HCT116 (cell line): ENCODE measurements around the gene ZNF213. TPM values are rescaled to one million over a fixed set of nuclear protein-coding genes. Genes with fewer than 3 reads are reported as not detected.
A peak's percentile ranks its signal among the peaks of the same experiment; 100 is the strongest.

Experiments used
- ATAC-seq: fragments of 200-7000 bp; cut with Tn5 transposase; 2 replicates; pipeline ENCODE4 v1.9.1; 2020; ENCODE audit warnings: mild to moderate bottlenecking, moderate library complexity
- BruUV-seq: library from RNA; stranded (reverse); fragments of 400-500 nt; replicated peaks from 2 replicates; lab custom pipeline; 2021; lab: Mats Ljungman, UMichigan
- CTCF ChIA-PET: fragments of 300-600 bp; sonication (Branson Sonifier 250); formaldehyde crosslinking; loops from one replicate; lab custom pipeline; 2021; ENCODE audit warnings: antibody characterized with exemption; lab: Charles Lee
- POLR2A ChIA-PET: fragments of 300-600, 350-600 bp; sonication (Branson Sonifier 250); formaldehyde crosslinking; loops from one replicate; lab custom pipeline; 2021; ENCODE audit warnings: antibody characterized with exemption; lab: Charles Lee
- RAD21 ChIA-PET, 2 experiments: fragments of 300-600 bp; sonication (Branson Sonifier 250); formaldehyde crosslinking; loops; one replicate each; lab custom pipeline; 2023; ENCODE audit warnings: low total read pairs in 2 of 2; ENCODE audit not compliant: uncharacterized antibody in 2 of 2, unreplicated experiment in 2 of 2, low non-redundant PET in 1 of 2; lab: Charles Lee
- DNase-seq: peaks from one replicate; pipeline ENCODE4 v3.0.0-alpha.2; 2010; ENCODE audit warnings: low read depth, low spot score
- H2AFZ ChIP-seq: fragments of 200-600 bp; shearing (Covaris generic), sonication (generic); 2 replicates; pipeline ENCODE4 v1.6.1; 2017; ENCODE audit warnings: low read depth, mixed run types, mixed read lengths, antibody characterized with exemption, low read length; ENCODE audit not compliant: poor library complexity, severe bottlenecking
- H3K27ac ChIP-seq: 2 replicates; pipeline ENCODE4 v1.5.1; 2012; ENCODE audit warnings: low read depth, low read length
- H3K27me3 ChIP-seq: fragments of 200-600 bp; sonication (generic); 2 replicates; pipeline ENCODE4 v1.6.1; 2016; ENCODE audit warnings: mixed run types, low read length, mixed read lengths; ENCODE audit not compliant: insufficient read depth
- H3K36me3 ChIP-seq, 2 experiments: fragments of 200-500 bp in 1 of 2; fragments of 200-600 bp in 1 of 2; sonication (Bioruptor generic) in 1 of 2; sonication (generic) in 1 of 2; 2 replicates each; pipeline versions ENCODE4 v1.5.1 to v1.6.1; 2014 to 2016; ENCODE audit warnings: low read length in 2 of 2, inconsistent platforms in 1 of 2, mixed read lengths in 1 of 2, mixed run types in 1 of 2; ENCODE audit not compliant: insufficient read depth in 2 of 2, control insufficient read depth in 1 of 2
- H3K4me1 ChIP-seq, 2 experiments: fragments of 200-600 bp in 1 of 2; sonication (generic) in 1 of 2; 2 replicates each; pipeline versions ENCODE4 v1.5.1 to v1.6.1; 2012 to 2017; ENCODE audit warnings: low read length in 2 of 2, inconsistent platforms in 1 of 2, mild to moderate bottlenecking in 1 of 2, mixed read lengths in 1 of 2, mixed run types in 1 of 2, moderate library complexity in 1 of 2; ENCODE audit not compliant: insufficient read depth in 2 of 2, control insufficient read depth in 1 of 2
- H3K4me2 ChIP-seq: fragments of 200-600 bp; sonication (generic); 2 replicates; pipeline ENCODE4 v1.6.1; 2017; ENCODE audit warnings: mixed run types, low read length, mixed read lengths
- H3K4me3 ChIP-seq, 2 experiments: fragments of 200-600 bp in 1 of 2; sonication (generic) in 1 of 2; replicated peaks in 1 of 2; 2 replicates each; pipeline ENCODE4 v1.5.1; 2011 to 2016; ENCODE audit warnings: low read length in 2 of 2, control low read depth in 1 of 2, low read depth in 1 of 2, mild to moderate bottlenecking in 1 of 2, mixed read lengths in 1 of 2, mixed run types in 1 of 2
- H3K79me2 ChIP-seq: fragments of 200-600 bp; sonication (generic); 2 replicates; pipeline ENCODE4 v1.6.1; 2017; ENCODE audit warnings: mild to moderate bottlenecking, mixed run types, low read length, moderate library complexity, mixed read lengths; ENCODE audit not compliant: insufficient read depth
- H3K9ac ChIP-seq: fragments of 200-600 bp; sonication (generic); 2 replicates; pipeline ENCODE4 v1.6.1; 2016; ENCODE audit warnings: low read length, mixed read lengths
- H3K9me2 ChIP-seq: fragments of 200-600 bp; sonication (generic), shearing (Covaris generic); 2 replicates; pipeline ENCODE4 v1.6.1; 2017; ENCODE audit warnings: mixed run types, mild to moderate bottlenecking, moderate library complexity; ENCODE audit not compliant: insufficient read depth
- H3K9me3 ChIP-seq, 2 experiments: fragments of 200-500 bp in 1 of 2; fragments of 200-600 bp in 1 of 2; sonication (Bioruptor generic) in 1 of 2; sonication (generic) in 1 of 2; 2 replicates each; pipeline ENCODE4 v1.6.1; 2014 to 2017; ENCODE audit warnings: low read length in 2 of 2, mixed read lengths in 2 of 2, inconsistent platforms in 1 of 2, low read depth in 1 of 2, mild to moderate bottlenecking in 1 of 2, mixed run types in 1 of 2, moderate library complexity in 1 of 2; ENCODE audit not compliant: control insufficient read depth in 1 of 2, insufficient read depth in 1 of 2
- H4K20me1 ChIP-seq: fragments of 200-600 bp; sonication (generic), shearing (Covaris generic); 2 replicates; pipeline ENCODE4 v1.6.1; 2017; ENCODE audit warnings: mixed run types, mild to moderate bottlenecking, moderate library complexity; ENCODE audit not compliant: insufficient read depth
- JUND ChIP-seq: IDR thresholded peaks from 2 replicates; pipeline ENCODE4 v1.6.1; 2012
- POLR2AphosphoS5 ChIP-seq: IDR thresholded peaks from 2 replicates; pipeline ENCODE4 v1.6.1; 2011; ENCODE audit warnings: mild to moderate bottlenecking, low read depth, low read length, moderate library complexity
- RAD21 ChIP-seq: IDR thresholded peaks from 2 replicates; pipeline ENCODE4 v1.6.1; 2012; ENCODE audit warnings: low read depth, mild to moderate bottlenecking
- SP1 ChIP-seq: IDR thresholded peaks from 2 replicates; pipeline ENCODE4 v1.6.1; 2012; ENCODE audit warnings: low read depth
- intact Hi-C: fragments of 100-400 bp; cut with micrococcal nuclease; formaldehyde crosslinking; loops from 2 replicates; pipeline ENCODE4 v1.10.0; 2022
- total RNA-seq: library from RNA; stranded (reverse); gene quantifications from one replicate; pipeline ENCODE4 v1.2.1, GENCODE V29; 2021; ENCODE audit not compliant: unreplicated experiment
- TF ChIP-seq, protein P1 (sequence below): IDR thresholded peaks from 2 replicates; pipeline ENCODE4 v1.6.1; 2011; ENCODE audit warnings: mild to moderate bottlenecking, low read length, moderate library complexity; ENCODE audit not compliant: insufficient replicate concordance; ENCODE audit errors: extremely low read depth
- TF ChIP-seq, protein P2 (sequence below), 3 experiments: fragments of 200-600 bp in 1 of 3; sonication (generic) in 1 of 3; IDR thresholded peaks in 2 of 3; conservative IDR thresholded peaks in 1 of 3; 2 replicates each; pipeline ENCODE4 v1.5.1; 2012 to 2017; ENCODE audit warnings: low read depth in 2 of 3, low read length in 2 of 3, antibody characterized with exemption in 1 of 3, borderline replicate concordance in 1 of 3, control low read depth in 1 of 3, mild to moderate bottlenecking in 1 of 3, mixed read lengths in 1 of 3, mixed run types in 1 of 3, moderate library complexity in 1 of 3; ENCODE audit not compliant: insufficient read depth in 1 of 3

Gene ZNF213
- total RNA-seq, 1 experiment from 2014 or later: 11.0 TPM

DNA sequence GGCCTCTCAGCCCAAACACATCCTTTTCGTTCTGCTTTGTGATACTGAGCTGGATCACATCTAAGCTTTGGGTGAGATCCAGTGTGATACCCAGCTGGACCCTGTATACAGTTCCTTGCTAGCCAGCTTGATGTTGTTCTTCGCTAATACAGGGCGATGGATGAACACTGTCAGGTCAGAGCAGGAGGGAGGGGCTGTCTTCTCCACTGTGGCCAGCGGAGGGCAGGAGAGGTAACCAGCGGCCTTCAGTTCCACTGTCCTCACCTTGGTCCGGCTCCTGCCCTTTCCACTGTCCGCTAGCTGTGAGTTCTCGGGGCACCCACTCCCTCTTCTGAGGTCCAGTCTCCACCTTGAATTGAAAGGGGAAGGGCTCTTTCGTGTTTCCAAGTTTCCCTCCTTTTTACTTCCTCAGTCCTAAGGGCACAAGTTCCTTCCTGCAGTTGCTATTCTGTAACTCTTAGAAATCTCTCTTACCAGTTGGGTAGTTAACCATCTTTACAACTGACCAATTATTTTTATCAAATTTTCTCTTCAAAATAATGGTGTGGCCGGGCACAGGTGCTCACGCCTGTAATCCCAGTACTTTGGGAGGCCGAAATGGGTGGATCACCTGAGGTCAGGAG is 3.0 kb upstream of the ZNF213 start:
- ChIA-PET POLR2A (interaction anchor here (1.1 to 2.0 kb wide), 3 partner anchors 18 to 42 kb away, joined by 3 to 6 read pairs (median 3); no protein-coding TSS in a partner anchor), CTCF (interaction anchor here (0.7 to 2.3 kb wide), 10 partner anchors 16 to 442 kb away, joined by 3 to 9 read pairs (median 3); no protein-coding TSS in a partner anchor), RAD21 (interaction anchor here in 1 of 2 experiments (0.5 kb wide), 1 partner anchor 26 kb away, joined by 5 read pairs; no protein-coding TSS in a partner anchor)
- peak overlapping the region; percentile 35; the same call in 1 of the 2 replicates for H3K27ac ChIP-seq
- H3K4me1 ChIP-seq: peaks cover 21 to 29% of the 10 kb centered on the region in 2 experiments
- no peaks in the 10 kb centered on the region for H3K9me2 ChIP-seq
- H2AFZ ChIP-seq: no peak overlapping the region
- H3K27me3 ChIP-seq: no peaks in the 10 kb centered on the region
- H3K4me2 ChIP-seq: no peak overlapping the region
- no peaks in the 10 kb centered on the region for H3K9me3 ChIP-seq
- peaks cover 34% of the 10 kb centered on the region for H3K79me2 ChIP-seq
- H3K9ac ChIP-seq: no peak overlapping the region
- no peaks in the 10 kb centered on the region for H4K20me1 ChIP-seq
- no TSS peak for BruUV-seq
- H3K36me3 ChIP-seq: peaks cover 0 to 6% of the 10 kb centered on the region in 2 experiments; a peak in 2 of 4 replicates
- H3K4me3 ChIP-seq: no peak overlapping the region
- no peak for DNase-seq
- TF ChIP-seq RAD21 (peak; percentile 54; the same call in 1 of the 2 replicates), SP1 (no peak), POLR2AphosphoS5 (peak; percentile 25; the same call in 1 of the 2 replicates), JUND (no peak)
- TF ChIP-seq, protein P1, sequence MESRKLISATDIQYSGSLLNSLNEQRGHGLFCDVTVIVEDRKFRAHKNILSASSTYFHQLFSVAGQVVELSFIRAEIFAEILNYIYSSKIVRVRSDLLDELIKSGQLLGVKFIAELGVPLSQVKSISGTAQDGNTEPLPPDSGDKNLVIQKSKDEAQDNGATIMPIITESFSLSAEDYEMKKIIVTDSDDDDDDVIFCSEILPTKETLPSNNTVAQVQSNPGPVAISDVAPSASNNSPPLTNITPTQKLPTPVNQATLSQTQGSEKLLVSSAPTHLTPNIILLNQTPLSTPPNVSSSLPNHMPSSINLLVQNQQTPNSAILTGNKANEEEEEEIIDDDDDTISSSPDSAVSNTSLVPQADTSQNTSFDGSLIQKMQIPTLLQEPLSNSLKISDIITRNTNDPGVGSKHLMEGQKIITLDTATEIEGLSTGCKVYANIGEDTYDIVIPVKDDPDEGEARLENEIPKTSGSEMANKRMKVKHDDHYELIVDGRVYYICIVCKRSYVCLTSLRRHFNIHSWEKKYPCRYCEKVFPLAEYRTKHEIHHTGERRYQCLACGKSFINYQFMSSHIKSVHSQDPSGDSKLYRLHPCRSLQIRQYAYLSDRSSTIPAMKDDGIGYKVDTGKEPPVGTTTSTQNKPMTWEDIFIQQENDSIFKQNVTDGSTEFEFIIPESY: no peak
- TF ChIP-seq, protein P2, sequence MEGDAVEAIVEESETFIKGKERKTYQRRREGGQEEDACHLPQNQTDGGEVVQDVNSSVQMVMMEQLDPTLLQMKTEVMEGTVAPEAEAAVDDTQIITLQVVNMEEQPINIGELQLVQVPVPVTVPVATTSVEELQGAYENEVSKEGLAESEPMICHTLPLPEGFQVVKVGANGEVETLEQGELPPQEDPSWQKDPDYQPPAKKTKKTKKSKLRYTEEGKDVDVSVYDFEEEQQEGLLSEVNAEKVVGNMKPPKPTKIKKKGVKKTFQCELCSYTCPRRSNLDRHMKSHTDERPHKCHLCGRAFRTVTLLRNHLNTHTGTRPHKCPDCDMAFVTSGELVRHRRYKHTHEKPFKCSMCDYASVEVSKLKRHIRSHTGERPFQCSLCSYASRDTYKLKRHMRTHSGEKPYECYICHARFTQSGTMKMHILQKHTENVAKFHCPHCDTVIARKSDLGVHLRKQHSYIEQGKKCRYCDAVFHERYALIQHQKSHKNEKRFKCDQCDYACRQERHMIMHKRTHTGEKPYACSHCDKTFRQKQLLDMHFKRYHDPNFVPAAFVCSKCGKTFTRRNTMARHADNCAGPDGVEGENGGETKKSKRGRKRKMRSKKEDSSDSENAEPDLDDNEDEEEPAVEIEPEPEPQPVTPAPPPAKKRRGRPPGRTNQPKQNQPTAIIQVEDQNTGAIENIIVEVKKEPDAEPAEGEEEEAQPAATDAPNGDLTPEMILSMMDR (IDR thresholded peaks at IDR 0.05 in 2 of 3, conservative IDR thresholded peaks at IDR 0.05 in 1 of 3; ENCODE audit: borderline replicate concordance in 1 of 3, insufficient read depth in 1 of 3, low read depth in 2 of 3, low read length in 2 of 3): peak; percentile 57 to 84 (median 75)
- peak; percentile 49 for ATAC-seq
- intact Hi-C loops: loop anchor here (5.0 kb wide), 1 partner anchor 35 kb away; no protein-coding TSS in a partner anchor
